ENCODE measurements around the gene LAPTM5. TPM values are rescaled to one million over a fixed set of nuclear protein-coding genes. Genes with fewer than 3 reads are reported as not detected.
A peak's percentile ranks its signal among the peaks of the same experiment; 100 is the strongest.
"Not testable (repeated sequence)": the region's sequence is repeated elsewhere in the genome, so short reads cannot be mapped to it uniquely, and the experiment has no call there.

The LAPTM5 gene
- total RNA-seq, 2 experiments from 2014 or later, result 205 to 208 TPM

GRCh38 chr1:30776097-30777059, 18.8 kb upstream of the LAPTM5 start:
- intact Hi-C loops (cut with micrococcal nuclease), result no loop called here

GRCh38 chr1:30775433-30775975, 17.9 kb upstream of the LAPTM5 start:
- H3K27ac Mint-ChIP-seq, result no peak overlapping the region
- peaks cover 11% of the 10 kb centered on the region for H3K4me1 Mint-ChIP-seq (ENCODE audit: low read depth)
- H3K4me3 Mint-ChIP-seq, result no peak overlapping the region
- no peaks in the 10 kb centered on the region for H3K9me3 Mint-ChIP-seq
- no peak for DNase-seq
- no peaks in the 10 kb centered on the region for H3K27me3 Mint-ChIP-seq (ENCODE audit: low read depth)
- H3K36me3 Mint-ChIP-seq (ENCODE audit: low read depth), result no peaks in the 10 kb centered on the region
- intact Hi-C loops (cut with micrococcal nuclease), result no loop called here
- CTCF ChIA-PET, result interaction anchor here (1.9 kb wide), 1 partner anchor 56 kb away, joined by 8 read pairs; no protein-coding TSS in a partner anchor

More at GRCh38 chr1:30776097-30777059, 18.8 kb upstream of the LAPTM5 start:
- H3K9me3 Mint-ChIP-seq, result no peaks in the 10 kb centered on the region
- no peak overlapping the region for H3K4me3 Mint-ChIP-seq
- H3K36me3 Mint-ChIP-seq (ENCODE audit: low read depth), result no peaks in the 10 kb centered on the region
- H3K27ac Mint-ChIP-seq, result no peak overlapping the region
- DNase-seq, result no peak
- H3K4me1 Mint-ChIP-seq (ENCODE audit: low read depth), result peaks cover 11% of the 10 kb centered on the region
- CTCF ChIA-PET, result interaction anchor here (3.7 to 9.2 kb wide), 2 partner anchors 15 to 53 kb away, joined by 46 to 355 read pairs; partner anchors contain the start of gene MATN1
- no peaks in the 10 kb centered on the region for H3K27me3 Mint-ChIP-seq (ENCODE audit: low read depth)

- intact Hi-C loops (cut with micrococcal nuclease), result no loop called here
- peaks cover 10% of the 10 kb centered on the region for H3K4me1 Mint-ChIP-seq (ENCODE audit: low read depth)
- no peak overlapping the region for H3K27ac Mint-ChIP-seq
- H3K4me3 Mint-ChIP-seq, result no peak overlapping the region
- DNase-seq, result no peak
- H3K36me3 Mint-ChIP-seq (ENCODE audit: low read depth), result no peaks in the 10 kb centered on the region
- no peaks in the 10 kb centered on the region for H3K27me3 Mint-ChIP-seq (ENCODE audit: low read depth)
- CTCF ChIA-PET, result interaction anchor here (0.6 to 1.9 kb wide), 2 partner anchors 17 to 56 kb away, joined by 3 to 8 read pairs; partner anchors contain the start of gene LAPTM5
- H3K9me3 Mint-ChIP-seq, result no peaks in the 10 kb centered on the region
Observed at GRCh38 chr1:30774550-30775432, 17.2 kb upstream of the LAPTM5 start.

- no peaks in the 10 kb centered on the region for H3K27me3 Mint-ChIP-seq (ENCODE audit: low read depth)
- CTCF ChIA-PET, result interaction anchor here (1.2 to 1.9 kb wide), 2 partner anchors 8 to 55 kb away, joined by 3 to 8 read pairs; no protein-coding TSS in a partner anchor
- H3K36me3 Mint-ChIP-seq (ENCODE audit: low read depth), result no peaks in the 10 kb centered on the region
- no peak overlapping the region for H3K4me3 Mint-ChIP-seq
- H3K9me3 Mint-ChIP-seq, result no peaks in the 10 kb centered on the region
- H3K27ac Mint-ChIP-seq, result no peak overlapping the region
- no peak for DNase-seq
- intact Hi-C loops (cut with micrococcal nuclease), result no loop called here
- H3K4me1 Mint-ChIP-seq (ENCODE audit: low read depth), result peaks cover 3% of the 10 kb centered on the region
Observed at GRCh38 chr1:30773722-30774358, 16.3 kb upstream of the LAPTM5 start.

GRCh38 chr1:30771005-30771404, 13.4 kb upstream of the LAPTM5 start:
- DNase-seq, result no peak
- H3K27me3 Mint-ChIP-seq (ENCODE audit: low read depth), result no peaks in the 10 kb centered on the region
- CTCF ChIA-PET, result no interaction called here
- no peaks in the 10 kb centered on the region for H3K36me3 Mint-ChIP-seq (ENCODE audit: low read depth)
- intact Hi-C loops (cut with micrococcal nuclease), result no loop called here
- no peak overlapping the region for H3K27ac Mint-ChIP-seq
- H3K9me3 Mint-ChIP-seq, result no peaks in the 10 kb centered on the region
- peaks cover 11% of the 10 kb centered on the region for H3K4me1 Mint-ChIP-seq (ENCODE audit: low read depth)
- no peak overlapping the region for H3K4me3 Mint-ChIP-seq

GRCh38 chr1:30770150-30770549, 12.6 kb upstream of the LAPTM5 start:
- DNase-seq, result no peak
- Mint-ChIP-seq H3K4me3 (no peak overlapping the region), H3K9me3 (no peaks in the 10 kb centered on the region), H3K36me3 (ENCODE audit: low read depth) (no peaks in the 10 kb centered on the region), H3K4me1 (ENCODE audit: low read depth) (peaks cover 20% of the 10 kb centered on the region), H3K27ac (no peak overlapping the region), H3K27me3 (ENCODE audit: low read depth) (no peaks in the 10 kb centered on the region)
- intact Hi-C loops (cut with micrococcal nuclease), result no loop called here
- CTCF ChIA-PET, result no interaction called here

- Mint-ChIP-seq H3K27ac (no peak overlapping the region), H3K9me3 (no peaks in the 10 kb centered on the region), H3K27me3 (ENCODE audit: low read depth) (no peaks in the 10 kb centered on the region), H3K4me3 (no peak overlapping the region), H3K4me1 (ENCODE audit: low read depth) (peaks cover 23% of the 10 kb centered on the region), H3K36me3 (ENCODE audit: low read depth) (no peaks in the 10 kb centered on the region)
- CTCF ChIA-PET, result interaction anchor here (0.9 to 1.7 kb wide), 4 partner anchors 11 to 50 kb away, joined by 3 to 6 read pairs (median 4); no protein-coding TSS in a partner anchor
- intact Hi-C loops (cut with micrococcal nuclease), result no loop called here
- no peak for DNase-seq
Observed at GRCh38 chr1:30768830-30769718, 11.5 kb upstream of the LAPTM5 start.

- peaks cover 27% of the 10 kb centered on the region for H3K4me1 Mint-ChIP-seq (ENCODE audit: low read depth)
- H3K36me3 Mint-ChIP-seq (ENCODE audit: low read depth), result no peaks in the 10 kb centered on the region
- no peaks in the 10 kb centered on the region for H3K9me3 Mint-ChIP-seq
- H3K27me3 Mint-ChIP-seq (ENCODE audit: low read depth), result no peaks in the 10 kb centered on the region
- DNase-seq, result peak; percentile 44
- peak overlapping the region; percentile 21 for H3K27ac Mint-ChIP-seq
- H3K4me3 Mint-ChIP-seq, result no peak overlapping the region
- CTCF ChIA-PET, result interaction anchor here (0.9 to 1.7 kb wide), 4 partner anchors 12 to 49 kb away, joined by 3 to 6 read pairs (median 4); no protein-coding TSS in a partner anchor
- intact Hi-C loops (cut with micrococcal nuclease), result no loop called here
Observed at GRCh38 chr1:30768159-30768829, 10.7 kb upstream of the LAPTM5 start.

- H3K27me3 Mint-ChIP-seq (ENCODE audit: low read depth); H3K9me3 Mint-ChIP-seq; H3K4me3 Mint-ChIP-seq; DNase-seq; intact Hi-C loops (cut with micrococcal nuclease); H3K27ac Mint-ChIP-seq; H3K36me3 Mint-ChIP-seq (ENCODE audit: low read depth): not testable (repeated sequence)
- CTCF ChIA-PET, result interaction anchor here (1.5 to 2.4 kb wide), 3 partner anchors 12 to 47 kb away, joined by 4 to 11 read pairs (median 7); no protein-coding TSS in a partner anchor
- peaks cover 40% of the 10 kb centered on the region for H3K4me1 Mint-ChIP-seq (ENCODE audit: low read depth)
Observed at GRCh38 chr1:30766948-30767347, 9.4 kb upstream of the LAPTM5 start.

- Mint-ChIP-seq H3K9me3 (no peaks in the 10 kb centered on the region), H3K4me1 (ENCODE audit: low read depth) (peaks cover 52% of the 10 kb centered on the region), H3K27ac (peak overlapping the region; percentile 80), H3K27me3 (ENCODE audit: low read depth) (no peaks in the 10 kb centered on the region), H3K4me3 (peak overlapping the region; percentile 39), H3K36me3 (ENCODE audit: low read depth) (no peaks in the 10 kb centered on the region)
- intact Hi-C loops (cut with micrococcal nuclease), result no loop called here
- CTCF ChIA-PET, result interaction anchor here (1.0 to 2.4 kb wide), 4 partner anchors 11 to 46 kb away, joined by 3 to 11 read pairs (median 6); no protein-coding TSS in a partner anchor
- peak; percentile 41 for DNase-seq
Observed at GRCh38 chr1:30765556-30766434, 8.2 kb upstream of the LAPTM5 start.

Measured in activated naive CD4-positive, alpha-beta T cell treated with anti-CD3 and anti-CD28 coated beads for 36 hours (primary cell).